IPS-15b (cell line): ENCODE data around the gene GNG11.
"Not testable (repeated sequence)": the region's sequence is repeated elsewhere in the genome, so short reads cannot be mapped to it uniquely, and the experiment has no call there.

Experiments
- H3K27me3 ChIP-seq: one replicate; pipeline ENCODE4 v1.6.1; 2013; ENCODE audit warnings: low read length; ENCODE audit not compliant: control insufficient read depth, insufficient read depth
- H3K36me3 ChIP-seq: one replicate; pipeline ENCODE4 v1.6.1; 2013; ENCODE audit warnings: low read length; ENCODE audit not compliant: control insufficient read depth, insufficient read depth
- H3K4me1 ChIP-seq: one replicate; pipeline ENCODE4 v1.6.1; 2013; ENCODE audit warnings: mild to moderate bottlenecking, low read length; ENCODE audit not compliant: control insufficient read depth, insufficient read depth
- H3K4me3 ChIP-seq: one replicate; pipeline ENCODE4 v1.5.1; 2013; ENCODE audit warnings: low read depth, low read length
- H3K9ac ChIP-seq: one replicate; pipeline ENCODE4 v1.6.1; 2013; ENCODE audit warnings: low read depth, mild to moderate bottlenecking, low read length
- H3K9me3 ChIP-seq: one replicate; pipeline ENCODE4 v1.6.1; 2013; ENCODE audit warnings: mild to moderate bottlenecking, low read length; ENCODE audit not compliant: control insufficient read depth, insufficient read depth

GNG11 gene

GRCh38 chr7:93894426-93894825, 27.1 kb upstream of the GNG11 start:
- Histone ChIP-seq H3K9me3 (no peaks in the 10 kb centered on the region), H3K4me1 (no peaks in the 10 kb centered on the region), H3K4me3 (no peak overlapping the region), H3K36me3 (no peaks in the 10 kb centered on the region), H3K27me3 (peaks cover 8% of the 10 kb centered on the region), H3K9ac (no peak overlapping the region)

DNA sequence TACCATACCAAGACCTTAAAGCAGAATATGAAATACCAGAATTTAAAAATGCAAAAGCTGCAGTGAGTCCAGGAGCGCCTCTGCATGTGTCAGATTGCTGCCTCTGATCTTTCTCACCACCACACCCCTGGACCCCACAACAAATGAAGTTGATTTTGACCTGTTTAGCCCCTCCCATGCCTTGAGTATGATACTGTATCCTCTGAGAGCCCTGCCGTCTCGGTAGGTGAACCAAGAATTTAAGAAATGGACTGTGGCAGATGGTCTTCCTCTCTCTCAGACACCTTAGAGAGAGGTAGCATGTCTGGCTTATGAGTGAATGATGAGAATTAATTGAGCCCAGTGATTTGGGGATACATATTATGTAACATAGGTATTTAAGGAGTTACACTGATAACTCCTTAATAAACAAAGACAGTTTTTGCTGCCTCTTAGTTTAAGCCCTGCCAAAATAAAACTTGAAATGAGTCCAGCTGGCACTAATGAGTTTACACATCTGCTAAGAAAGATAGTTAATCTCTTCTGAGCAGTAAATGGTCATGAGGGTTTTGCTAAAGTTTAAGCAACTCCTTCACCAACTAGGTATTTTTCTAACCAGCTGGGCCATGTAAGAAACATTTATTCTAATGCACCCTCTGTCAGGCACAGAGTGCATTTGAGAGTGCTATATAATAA, 26.4 kb upstream of the GNG11 start:
- H3K27me3 ChIP-seq = peaks cover 4% of the 10 kb centered on the region
- no peaks in the 10 kb centered on the region for H3K36me3 ChIP-seq
- no peak overlapping the region for H3K4me3 ChIP-seq
- no peaks in the 10 kb centered on the region for H3K4me1 ChIP-seq
- no peak overlapping the region for H3K9ac ChIP-seq
- H3K9me3 ChIP-seq = no peaks in the 10 kb centered on the region

- Histone ChIP-seq H3K36me3 (no peaks in the 10 kb centered on the region), H3K4me1 (no peaks in the 10 kb centered on the region), H3K9me3 (no peaks in the 10 kb centered on the region), H3K4me3 (no peak overlapping the region), H3K9ac (no peak overlapping the region), H3K27me3 (peaks cover 4% of the 10 kb centered on the region)
These were observed 25.5 kb upstream of the GNG11 start for GRCh38 chr7:93895859-93896600.

DNA sequence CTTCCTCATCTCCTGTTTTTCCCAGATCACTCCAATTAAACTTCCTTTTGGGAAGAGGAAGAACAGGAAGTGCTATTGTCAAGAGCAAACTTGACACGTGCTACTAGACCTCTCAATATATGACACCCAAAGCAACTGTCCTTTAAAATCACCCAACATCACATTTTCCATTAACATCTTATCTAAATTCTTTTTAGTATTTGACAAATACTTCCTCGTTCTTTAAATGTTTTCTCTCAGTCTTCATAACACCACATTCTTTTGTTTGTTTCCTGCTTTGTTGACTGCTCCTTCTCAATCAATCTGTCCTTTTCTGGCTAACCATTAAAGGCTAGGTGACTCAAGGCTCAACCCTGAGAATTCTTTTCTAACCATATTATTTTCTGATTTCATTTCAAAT, 23.9 kb upstream of the GNG11 start:
- H3K9me3 ChIP-seq = no peaks in the 10 kb centered on the region
- no peaks in the 10 kb centered on the region for H3K27me3 ChIP-seq
- H3K9ac ChIP-seq = no peak overlapping the region
- H3K4me1 ChIP-seq = no peaks in the 10 kb centered on the region
- H3K4me3 ChIP-seq = no peak overlapping the region
- no peaks in the 10 kb centered on the region for H3K36me3 ChIP-seq

DNA sequence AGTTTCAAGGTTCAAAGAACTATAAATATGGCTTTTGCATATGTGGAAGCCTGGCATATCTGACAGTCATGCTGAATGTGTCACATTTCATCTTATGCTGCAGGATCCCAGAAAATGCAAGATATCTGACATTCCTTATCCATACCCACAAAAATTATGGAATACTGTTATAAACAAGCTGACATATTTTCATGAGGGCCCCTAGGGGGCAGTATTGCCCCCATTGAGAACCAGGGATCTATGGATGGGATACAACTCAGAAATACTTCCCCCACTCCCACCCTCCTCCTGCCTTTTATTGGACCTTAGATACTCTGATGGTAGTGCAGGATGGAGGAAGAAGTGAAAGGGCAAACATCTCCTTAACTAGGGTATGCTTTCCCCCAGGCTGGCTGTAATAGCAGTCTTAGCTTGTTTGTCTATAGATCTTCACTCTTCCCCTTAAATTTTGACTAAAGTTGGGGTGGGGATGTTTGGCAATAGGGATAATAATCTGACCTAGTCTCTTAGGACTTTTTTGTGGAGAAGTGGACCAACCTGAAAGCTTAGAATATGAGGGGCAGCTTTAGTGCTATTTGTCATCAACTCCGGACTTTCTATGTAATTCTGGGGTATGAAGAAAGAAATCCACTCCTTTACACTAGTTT, 18.6 kb upstream of the GNG11 start:
- Histone ChIP-seq H3K27me3 (no peaks in the 10 kb centered on the region), H3K9me3 (no peaks in the 10 kb centered on the region), H3K4me1 (no peaks in the 10 kb centered on the region), H3K36me3 (no peaks in the 10 kb centered on the region), H3K4me3 (no peak overlapping the region), H3K9ac (no peak overlapping the region)

- Histone ChIP-seq H3K9me3 (no peaks in the 10 kb centered on the region), H3K4me1 (no peaks in the 10 kb centered on the region), H3K9ac (no peak within 1 kb of the TSS), H3K36me3 (no peaks in the 10 kb centered on the region), H3K4me3 (no peak within 1 kb of the TSS), H3K27me3 (no peaks in the 10 kb centered on the region)
These were observed 15.3 kb upstream of the GNG11 start, which contains the start of gene GNGT1 for GRCh38 chr7:93906267-93906666. TSS of gene GNGT1 (plus strand) at chr7:93906567. CDS start at chr7:93906747, 180 bp downstream.

- Histone ChIP-seq H3K27me3 (no peaks in the 10 kb centered on the region), H3K4me1 (no peaks in the 10 kb centered on the region), H3K4me3 (no peak overlapping the region), H3K36me3 (no peaks in the 10 kb centered on the region), H3K9me3 (no peaks in the 10 kb centered on the region), H3K9ac (no peak overlapping the region)
These were observed 11.2 kb upstream of the GNG11 start for GRCh38 chr7:93910076-93910994.

GRCh38 chr7:93911242-93911641, 10.3 kb upstream of the GNG11 start:
- H3K36me3 ChIP-seq, H3K9me3 ChIP-seq, H3K4me3 ChIP-seq, H3K4me1 ChIP-seq, H3K27me3 ChIP-seq, H3K9ac ChIP-seq: not testable (repeated sequence)

GRCh38 chr7:93911661-93912060, 9.9 kb upstream of the GNG11 start:
- H3K27me3 ChIP-seq, H3K4me1 ChIP-seq, H3K9ac ChIP-seq, H3K4me3 ChIP-seq, H3K36me3 ChIP-seq, H3K9me3 ChIP-seq: not testable (repeated sequence)

DNA sequence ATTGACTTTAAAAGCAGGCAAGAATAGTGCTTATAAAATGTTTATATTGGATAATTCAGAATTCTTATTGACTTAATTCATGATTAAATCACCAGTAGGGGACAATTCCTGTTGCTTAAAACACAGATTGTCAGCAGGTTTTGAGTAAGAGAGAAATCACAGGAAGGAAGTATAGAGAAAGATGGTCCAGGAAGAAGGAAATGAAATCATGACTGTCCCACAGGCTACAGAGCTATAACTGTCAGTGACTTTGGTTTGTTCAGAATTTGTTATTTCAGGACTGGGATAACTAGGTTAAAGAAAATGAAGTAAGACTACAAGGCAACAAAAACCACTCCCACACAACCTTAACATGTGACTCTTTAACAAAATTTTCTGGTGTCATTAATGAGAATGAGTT, 8.3 kb upstream of the GNG11 start:
- Histone ChIP-seq H3K9me3 (no peaks in the 10 kb centered on the region), H3K4me1 (no peaks in the 10 kb centered on the region), H3K9ac (no peak overlapping the region), H3K36me3 (no peaks in the 10 kb centered on the region), H3K4me3 (no peak overlapping the region), H3K27me3 (no peaks in the 10 kb centered on the region)

- Histone ChIP-seq H3K9ac (no peak overlapping the region), H3K4me3 (no peak overlapping the region)
These were observed 6.9 kb upstream of the GNG11 start for GRCh38 chr7:93914581-93915066.

More at GRCh38 chr7:93914581-93915066, 6.9 kb upstream of the GNG11 start:
- Histone ChIP-seq H3K27me3 (no peaks in the 10 kb centered on the region), H3K36me3 (no peaks in the 10 kb centered on the region), H3K4me1 (no peaks in the 10 kb centered on the region), H3K9me3 (no peaks in the 10 kb centered on the region)
